T-helper 2 cell treated with Interferon-gamma antibody and Interleukin-4, amounts not matched to agents 100 ng/mL and 5 ng/mL, for 36 hours (primary cell): ENCODE data around the gene KLC3. TPM values are rescaled to one million over a fixed set of nuclear protein-coding genes. Genes with fewer than 3 reads are reported as not detected.

Experiments used
- intact Hi-C: fragments of 100-400 bp; cut with micrococcal nuclease; formaldehyde crosslinking; loops from one replicate; pipeline ENCODE4 v1.15.1; 2023
- total RNA-seq: library from RNA; stranded (reverse); gene quantifications from 2 replicates; pipeline ENCODE4 v1.2.3, GENCODE V29; 2022

The KLC3 gene
- total RNA-seq, 1 donor from 2014 or later: not detected

DNA sequence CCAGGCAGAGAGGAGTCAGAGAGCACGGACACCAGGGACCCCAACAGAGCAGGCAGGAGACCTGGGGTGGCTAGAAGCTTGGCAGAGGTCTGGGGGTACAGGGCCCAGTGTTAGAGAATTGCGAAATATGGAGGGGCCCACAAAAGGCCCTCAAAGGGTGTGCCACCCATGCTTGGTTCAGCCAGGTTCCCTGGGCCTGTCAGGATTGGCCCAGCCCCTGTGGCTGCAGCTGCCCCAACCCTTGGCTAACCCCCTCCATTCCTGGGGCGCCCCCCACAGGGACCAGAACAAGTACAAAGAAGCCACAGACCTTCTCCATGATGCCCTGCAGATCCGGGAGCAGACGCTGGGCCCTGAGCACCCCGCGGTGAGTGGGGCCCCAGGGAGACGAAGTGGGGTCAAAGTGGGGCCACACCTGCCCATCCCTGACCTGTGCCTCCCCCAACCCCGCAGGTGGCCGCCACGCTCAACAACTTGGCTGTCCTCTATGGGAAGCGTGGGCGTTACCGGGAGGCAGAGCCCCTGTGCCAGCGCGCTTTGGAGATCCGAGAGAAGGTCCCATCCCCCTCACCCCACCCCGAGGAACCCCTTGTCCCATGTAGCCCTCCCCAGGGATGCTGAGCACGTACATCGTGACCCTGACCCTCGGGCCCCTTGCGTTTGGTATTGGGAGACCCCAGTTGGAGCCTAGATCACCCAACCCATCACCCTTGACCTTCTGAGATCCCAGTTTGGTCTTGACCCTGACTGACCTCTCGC lies 8.0 kb downstream of the KLC3 start:
- intact Hi-C loops: no loop called here

DNA sequence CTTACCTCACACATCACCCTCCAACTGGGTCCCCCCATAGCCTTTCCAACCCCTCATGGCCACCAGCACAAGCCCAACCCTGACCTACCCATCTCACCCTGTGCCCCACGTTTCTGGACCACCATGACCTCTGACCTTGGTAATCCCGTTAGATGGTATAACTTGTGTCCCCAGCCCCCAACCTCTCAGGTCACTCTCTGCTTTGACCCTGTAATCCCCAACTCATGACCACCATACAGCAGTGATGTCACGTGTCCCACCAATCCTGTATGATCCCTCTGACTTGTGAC lies 8.5 kb downstream of the KLC3 start:
- intact Hi-C loops: no loop called here

DNA sequence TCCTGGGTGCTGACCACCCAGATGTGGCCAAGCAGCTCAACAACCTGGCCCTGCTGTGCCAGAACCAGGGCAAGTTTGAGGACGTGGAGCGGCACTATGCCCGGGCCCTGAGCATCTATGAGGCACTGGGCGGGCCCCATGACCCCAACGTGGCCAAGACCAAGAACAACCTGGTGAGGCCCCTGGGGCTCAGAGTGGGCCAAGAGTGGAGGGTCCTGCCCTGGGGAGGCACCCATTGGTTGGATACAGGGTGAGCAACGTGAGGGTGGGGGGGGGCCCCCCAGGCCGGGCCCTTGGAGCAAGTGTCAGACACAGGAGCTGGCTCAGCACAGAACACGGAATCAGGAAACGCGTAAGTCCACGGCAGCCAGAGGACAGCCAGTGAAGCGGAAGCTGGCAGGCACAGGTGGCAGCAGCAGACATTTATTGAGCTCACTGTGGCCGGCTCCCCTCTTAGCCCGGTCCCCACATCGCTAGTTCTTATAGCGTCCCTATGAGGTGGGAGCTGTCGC lies 8.9 kb downstream of the KLC3 start:
- intact Hi-C loops: no loop called here

DNA sequence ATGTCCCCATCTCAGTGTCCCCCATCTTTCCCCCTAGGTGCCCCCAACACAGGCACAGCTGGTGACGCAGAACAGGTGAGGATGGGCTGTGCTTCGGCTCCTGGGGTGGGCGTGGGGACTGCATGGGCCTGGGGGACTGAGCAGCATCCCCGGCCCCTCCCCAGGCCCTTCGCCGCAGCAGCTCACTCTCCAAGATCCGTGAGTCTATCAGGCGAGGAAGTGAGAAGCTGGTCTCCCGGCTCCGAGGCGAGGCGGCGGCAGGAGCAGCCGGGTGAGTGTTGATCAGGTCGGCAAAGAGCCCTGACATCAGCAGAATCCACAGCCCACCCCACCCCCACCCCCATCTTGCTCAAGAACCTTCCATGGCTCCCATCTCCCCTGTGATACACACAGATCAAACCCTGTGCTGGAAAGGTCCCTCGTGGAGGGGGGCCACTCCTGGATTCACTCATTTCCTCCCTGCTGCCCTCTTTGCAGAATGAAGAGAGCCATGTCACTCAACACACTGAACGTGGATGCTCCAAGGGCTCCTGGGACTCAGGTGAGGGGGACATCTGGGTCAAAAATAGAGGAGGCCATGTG lies 10.0 kb downstream of the KLC3 start:
- intact Hi-C loops: no loop called here

DNA sequence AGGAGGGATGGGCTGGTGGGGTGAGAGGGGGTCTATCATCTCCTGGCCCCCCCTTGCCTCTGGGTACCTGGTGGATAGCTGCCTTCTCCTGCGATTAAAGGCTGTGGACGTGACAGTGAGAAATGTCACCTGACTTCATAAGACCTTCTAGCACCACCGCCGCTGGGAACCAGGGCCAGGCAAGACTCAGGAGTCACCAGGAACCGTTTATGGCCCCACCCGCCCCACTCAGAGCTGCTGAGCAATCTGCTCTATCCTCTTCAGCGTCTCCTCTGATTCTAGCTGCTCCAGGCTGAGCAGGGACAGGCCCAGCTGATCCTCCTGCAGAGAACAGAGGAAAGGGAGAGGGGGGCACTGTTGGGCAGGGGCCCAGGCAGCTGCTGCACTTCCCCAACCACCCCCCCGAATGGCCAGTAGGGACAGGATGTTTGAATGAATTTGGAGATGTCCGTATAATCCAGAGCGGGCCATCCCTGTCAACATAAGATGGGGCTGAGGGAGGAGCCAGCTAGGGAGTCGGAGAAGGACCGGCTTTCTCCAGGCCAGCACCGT lies 10.9 kb downstream of the KLC3 start:
- intact Hi-C loops: no loop called here

DNA sequence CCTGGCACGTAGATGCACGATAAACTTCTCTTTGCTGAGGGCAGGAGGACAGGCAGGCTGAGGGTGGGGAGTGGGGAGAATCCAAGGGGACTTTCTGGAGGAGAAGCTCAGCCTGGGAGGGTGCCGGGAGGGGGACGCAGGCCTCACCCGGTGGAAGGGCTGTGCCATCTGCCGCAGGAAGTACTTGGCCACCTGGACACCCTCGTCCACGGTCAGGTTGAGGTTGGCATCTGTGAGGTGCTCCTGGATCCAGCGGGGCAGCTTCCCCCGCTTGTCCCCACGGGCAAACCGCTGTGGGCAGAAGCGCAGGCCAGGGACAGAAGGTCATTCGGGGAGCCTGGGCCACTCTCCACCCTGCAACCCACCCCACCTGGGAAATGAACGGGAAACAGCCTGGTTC lies 11.5 kb downstream of the KLC3 start:
- intact Hi-C loops: no loop called here

DNA sequence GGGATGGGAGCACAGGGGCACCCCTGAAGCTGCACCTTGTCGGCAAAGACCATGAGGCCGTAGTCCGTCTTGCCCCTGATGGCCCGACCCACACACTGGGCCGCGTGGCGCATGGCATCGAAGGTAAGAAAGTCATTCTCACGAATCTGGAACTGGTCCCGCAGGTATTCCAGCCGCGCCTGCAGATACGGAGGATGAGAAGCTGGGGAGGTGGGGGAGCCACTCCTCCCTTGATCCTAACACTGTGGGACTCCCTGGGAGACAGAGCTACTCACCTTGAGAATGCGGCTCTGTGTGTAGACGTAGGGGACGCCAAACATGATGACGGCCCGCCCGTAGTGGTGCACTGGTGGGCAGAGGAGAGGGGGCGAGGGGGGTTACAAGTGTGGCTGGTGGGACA lies 11.9 kb downstream of the KLC3 start:
- intact Hi-C loops: no loop called here

DNA sequence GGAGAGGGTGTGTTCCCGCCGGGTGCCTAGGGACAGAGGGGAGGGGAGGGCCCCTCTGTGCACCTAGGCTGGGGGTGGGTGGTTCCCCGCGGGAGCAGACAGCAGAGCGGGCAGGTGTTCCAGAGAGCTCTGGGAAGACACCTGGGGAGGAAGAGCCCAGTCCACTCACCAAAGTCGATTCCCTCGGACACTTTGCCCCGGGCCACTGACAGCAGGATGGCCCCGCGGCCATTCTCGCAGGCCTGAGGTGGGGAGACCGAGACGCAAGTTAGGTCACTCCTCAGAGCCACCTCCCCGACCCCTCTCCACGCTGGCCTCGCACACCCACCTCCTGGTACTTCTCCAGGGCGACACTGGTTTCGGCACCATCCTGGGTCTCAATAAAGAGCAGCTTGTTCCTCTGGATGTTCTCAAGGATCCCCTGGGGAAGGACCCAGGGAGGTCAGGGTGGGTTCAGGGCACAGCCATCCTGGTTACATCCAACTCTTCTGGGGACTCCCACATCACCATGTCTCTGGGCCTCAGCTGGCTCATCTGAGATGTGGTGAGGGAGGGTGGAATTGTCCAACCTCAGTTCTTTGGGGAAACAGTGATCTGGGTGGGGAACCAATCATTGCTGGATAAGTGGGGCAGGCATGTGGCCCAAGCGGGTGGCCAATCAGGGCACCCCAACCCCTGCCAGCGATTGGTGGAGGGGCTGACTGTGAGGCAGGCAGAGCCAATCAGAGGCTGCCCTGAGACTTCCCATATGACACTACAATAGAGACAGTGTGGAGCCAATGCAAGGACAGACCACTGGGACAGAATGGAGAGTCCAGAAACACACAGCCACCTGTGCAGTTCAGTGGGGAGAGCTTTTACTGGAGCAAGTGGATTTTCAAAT lies 12.6 kb downstream of the KLC3 start:
- intact Hi-C loops: no loop called here

DNA sequence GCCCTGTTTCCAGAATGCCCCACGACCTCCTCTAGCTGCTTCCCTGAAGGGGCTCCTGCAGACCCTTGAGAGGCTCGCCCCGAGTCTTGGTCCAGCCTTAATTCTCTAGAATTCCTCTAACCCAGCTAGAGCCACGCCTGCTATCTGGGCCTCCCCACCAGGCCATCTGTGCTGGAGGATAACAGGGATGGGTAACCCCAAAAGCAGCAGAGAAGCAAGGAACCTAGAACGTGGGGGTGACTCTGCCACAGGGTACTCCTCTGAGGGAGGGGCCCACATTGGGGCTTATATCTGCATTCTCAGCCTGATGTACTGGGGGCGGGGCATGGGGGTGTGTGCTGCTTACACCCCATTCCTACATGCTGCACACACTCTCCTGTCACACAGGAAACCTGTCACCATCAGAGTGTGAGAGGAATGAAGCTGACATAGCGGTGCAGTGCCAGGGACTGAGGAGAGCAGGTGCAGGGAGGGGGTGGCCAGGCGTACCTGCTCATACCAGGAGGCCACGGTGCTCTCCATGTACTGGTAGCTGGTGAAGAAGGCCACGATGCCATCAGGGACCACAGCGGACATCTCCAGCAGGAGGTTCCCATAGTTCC lies 13.8 kb downstream of the KLC3 start:
- intact Hi-C loops: no loop called here

DNA sequence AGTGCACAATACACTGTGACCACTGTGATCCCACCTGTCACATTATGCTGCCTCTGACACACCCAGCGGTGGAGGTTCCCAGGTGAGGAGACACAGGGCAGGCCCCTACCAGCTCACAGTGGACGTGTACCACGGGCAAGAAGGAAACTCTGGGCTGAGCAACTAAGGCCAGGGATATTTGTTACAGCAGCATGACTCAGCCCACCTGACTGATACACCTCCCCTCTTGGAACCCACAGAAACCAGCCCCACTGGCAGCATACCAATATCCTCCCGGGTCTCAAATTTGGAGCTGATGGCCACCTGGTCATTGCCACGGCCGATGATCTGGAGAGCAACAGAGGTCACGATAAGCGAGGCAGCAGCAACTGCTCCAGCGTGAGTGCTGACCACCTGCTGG lies 14.9 kb downstream of the KLC3 start:
- intact Hi-C loops: no loop called here

DNA sequence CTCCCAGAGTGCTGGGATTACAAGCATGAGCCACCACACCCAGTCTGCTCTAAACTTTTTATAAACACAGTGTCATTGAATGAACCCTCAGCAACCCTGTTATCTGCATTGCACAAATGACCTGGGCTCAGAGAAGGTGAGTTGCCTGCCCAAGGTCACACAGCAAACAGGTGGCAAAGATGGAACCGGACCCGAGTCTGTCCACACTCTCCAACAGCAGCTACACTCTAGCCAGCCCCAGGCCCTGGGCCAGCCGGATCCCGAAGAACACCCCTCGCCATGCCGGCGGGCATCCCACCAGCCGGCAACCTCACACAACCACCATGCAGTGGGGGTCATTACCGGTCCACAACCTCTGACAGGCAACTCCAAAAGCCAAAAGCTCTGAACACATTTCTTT lies 15.4 kb downstream of the KLC3 start:
- intact Hi-C loops: no loop called here

DNA sequence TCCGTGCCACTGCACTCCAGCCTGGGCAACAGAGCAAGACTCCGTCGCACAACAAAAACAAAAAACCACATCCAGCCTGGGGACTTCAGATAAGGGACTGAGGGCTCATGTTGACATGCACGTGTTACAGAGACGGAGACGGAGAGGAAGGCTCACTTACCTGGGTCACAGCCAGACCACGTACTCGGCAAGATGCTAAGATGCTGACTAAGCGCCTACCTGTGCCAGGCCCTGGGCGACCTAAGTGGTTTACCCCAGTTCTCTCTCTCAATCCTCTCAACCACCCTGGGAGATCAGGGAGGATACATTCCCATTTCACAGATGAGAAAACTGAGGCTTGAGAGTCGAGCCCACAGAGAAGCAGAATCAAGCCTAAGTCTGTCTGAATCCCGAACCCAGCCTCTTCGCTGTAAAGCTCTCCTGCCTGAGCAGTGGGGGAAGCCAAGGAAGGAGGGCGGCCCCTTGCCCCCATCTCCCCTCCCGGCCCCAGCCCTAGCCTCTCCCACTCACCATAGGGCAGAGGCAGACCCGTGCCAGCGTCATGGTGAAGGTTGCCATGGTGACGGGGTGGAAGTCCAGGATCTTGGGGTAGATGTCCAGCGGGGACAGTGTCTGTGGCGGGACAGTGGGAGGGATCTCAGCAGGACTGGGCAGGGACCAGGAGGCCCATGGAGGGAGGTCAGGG lies 16.4 kb downstream of the KLC3 start:
- intact Hi-C loops: no loop called here

DNA sequence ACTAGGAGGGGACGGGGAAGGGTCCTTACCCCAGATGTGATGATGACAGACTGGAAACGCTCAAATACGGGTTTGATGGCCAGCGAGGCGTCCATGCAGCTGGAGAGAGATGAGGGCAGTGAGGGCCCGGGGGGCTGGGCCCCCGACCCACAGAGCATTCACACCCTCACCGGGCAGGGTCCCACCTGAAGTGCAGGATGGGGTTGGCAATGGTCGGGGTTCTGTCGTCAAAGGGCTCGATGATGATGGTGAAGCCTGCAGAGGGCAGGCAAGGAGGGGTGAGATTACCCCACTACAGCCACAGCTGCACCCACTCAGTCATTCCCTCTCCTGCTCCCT lies 16.9 kb downstream of the KLC3 start:
- intact Hi-C loops: no loop called here

DNA sequence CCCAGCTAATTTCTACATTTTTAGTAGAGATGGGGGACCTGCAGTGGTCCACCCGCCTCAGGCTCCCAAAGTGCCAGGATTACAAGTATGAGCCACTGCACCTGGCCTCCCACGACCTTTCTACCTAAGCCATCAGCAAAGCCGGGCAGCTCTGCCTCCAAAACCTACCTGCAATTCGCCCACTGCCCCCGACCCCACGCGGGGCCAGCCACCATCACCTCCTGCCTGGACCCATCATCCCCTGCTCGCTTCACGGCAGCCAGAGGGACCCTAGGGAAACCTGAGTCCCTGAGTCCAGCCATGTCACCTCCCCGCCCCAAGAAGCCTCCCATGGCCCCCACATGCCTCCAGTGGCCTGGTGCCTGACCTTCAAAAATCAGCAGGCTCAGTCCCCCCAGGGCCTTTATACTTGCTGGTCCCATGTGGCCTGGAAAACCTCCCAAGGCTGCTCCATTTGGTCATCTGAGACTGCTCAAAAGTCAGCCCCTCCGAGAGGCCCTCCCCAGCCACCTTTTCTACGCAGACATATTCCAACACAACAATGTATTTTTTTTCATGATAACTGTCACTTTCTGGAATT lies 17.8 kb downstream of the KLC3 start:
- intact Hi-C loops: no loop called here

DNA sequence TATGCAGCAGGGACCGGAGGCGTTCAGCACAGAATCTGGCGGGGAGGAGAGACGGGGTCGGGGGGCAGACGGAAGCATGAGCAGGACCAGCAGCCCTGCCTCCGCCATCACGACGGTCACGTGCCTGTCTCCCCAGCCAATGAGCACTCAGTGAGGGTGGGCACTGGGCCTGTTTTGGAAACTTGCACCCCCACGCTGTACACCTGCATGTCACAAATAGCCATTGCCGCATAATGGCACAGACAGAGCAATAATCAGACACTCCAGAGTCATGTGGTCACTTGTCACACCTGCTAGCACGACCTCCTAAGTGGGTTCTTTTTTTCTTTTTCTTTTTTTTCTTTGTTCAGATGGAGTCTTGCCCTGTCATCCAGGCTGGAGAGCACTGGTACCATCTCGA lies 21.1 kb downstream of the KLC3 start:
- intact Hi-C loops: no loop called here

DNA sequence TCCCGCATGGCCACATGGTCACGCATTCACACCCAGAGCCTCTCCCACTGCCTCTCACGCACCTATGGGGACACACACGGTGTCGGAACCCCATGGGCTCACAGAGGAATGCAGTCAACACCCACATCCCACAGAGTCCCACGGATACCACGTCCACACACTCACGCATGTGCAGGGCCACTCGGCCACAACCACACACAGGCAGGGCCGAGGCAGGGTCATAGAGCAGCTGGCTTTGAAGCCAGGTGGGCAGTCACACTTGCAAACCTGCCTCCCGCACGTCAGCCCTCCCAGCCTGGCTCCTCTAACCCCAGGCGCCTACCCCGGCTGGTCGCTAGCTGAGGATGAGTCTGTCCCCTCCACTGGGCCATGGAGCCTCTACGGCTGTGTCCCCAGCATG lies 21.7 kb downstream of the KLC3 start:
- intact Hi-C loops: no loop called here

DNA sequence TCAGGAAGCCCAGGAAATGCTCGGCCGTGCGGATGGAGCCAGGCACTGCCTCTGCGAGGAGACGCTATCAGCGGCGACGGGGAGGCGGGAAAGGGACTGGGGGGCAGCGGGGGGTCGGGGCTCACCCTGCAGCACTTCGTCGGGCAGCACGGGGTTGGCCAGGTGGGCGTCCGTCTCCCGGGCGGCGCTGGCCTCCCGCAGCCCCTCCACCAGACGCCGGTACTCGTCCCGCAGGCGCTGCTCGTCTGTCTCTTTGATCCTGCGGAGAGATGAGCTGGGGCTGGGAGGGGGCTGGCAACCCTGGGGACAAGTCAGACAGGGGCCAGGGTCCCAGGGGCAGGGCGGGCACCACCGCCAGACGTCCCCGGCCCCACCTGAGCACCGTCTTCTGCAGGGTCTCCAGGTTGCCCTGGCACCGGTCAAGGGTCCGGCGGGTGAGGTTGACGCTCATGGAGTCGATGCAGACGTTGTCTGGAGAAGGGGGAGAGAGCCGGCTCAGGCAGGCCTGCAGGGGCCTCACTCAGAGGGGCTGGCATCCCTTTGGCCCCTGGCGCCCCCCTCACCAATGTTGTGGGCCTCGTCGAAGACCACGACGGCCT lies 23.4 kb downstream of the KLC3 start:
- intact Hi-C loops: no loop called here

DNA sequence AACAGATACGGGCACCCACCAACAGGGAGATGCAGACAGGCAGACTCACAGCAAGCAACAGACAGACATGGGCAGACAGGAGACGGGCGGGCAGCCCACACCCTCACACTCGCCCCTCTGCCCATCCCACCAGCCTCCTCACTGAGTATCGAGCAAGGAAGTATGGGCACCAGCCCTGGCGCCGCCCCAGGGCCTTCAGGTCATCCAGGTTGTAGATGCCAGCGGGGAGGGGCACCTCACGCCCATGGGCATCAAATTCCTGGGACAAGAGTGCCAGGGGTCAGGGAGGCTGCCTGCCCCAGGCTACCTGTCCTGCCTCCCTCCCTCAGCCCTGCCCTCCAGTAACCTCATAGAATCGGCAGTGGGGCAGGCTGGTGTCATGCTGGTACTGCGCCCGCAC lies 24.1 kb downstream of the KLC3 start:
- intact Hi-C loops: no loop called here

DNA sequence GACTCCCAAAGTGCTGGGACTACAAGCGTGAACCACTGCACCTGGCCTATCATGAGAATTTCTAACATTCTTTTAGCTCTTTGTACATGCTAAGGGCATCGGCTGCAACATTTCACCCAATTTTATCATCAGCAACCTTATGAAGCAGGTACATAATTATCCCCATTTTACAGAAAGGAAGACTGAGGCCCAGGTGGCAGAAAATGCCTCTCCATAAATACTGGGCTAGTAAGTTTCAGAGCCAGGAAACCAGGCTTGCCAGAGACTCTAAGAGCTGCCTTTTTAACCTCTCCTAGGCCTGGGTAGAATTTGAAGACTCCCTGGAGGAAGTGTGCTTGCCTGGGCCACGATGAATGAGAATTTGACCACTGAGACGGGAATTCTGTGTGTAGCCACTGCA lies 27.6 kb downstream of the KLC3 start:
- intact Hi-C loops: no loop called here

DNA sequence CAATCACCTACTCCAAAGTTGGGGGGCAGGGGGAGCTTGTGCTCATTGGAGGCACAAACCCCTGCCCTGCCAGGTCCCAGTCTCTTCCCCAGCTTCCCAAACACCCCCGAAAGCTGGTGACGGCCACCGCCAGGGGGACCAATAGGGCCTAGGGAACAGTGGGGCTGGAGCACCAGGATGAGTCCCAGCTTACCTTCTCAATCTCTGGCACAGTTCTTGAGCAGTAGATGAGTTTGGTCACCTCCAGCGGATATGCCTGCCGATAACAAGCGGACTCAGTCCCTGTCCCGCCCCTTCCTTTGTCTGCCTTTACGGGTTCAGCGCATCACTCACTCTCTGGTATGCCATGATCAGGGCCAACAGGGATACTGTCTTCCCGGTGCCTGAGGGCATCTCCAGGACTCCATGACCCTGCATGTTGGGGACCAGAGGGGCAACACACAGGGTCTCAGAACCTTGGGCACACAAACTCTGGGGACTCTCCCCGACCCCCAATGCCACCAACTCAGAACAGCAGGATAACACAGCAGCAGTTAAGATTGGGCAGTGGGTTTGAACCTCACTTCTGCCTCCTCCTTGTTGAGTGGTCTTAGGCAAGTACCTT lies 28.3 kb downstream of the KLC3 start:
- intact Hi-C loops: no loop called here
